Measurements from ENCODE around the gene PDP2. TPM values are rescaled to one million over a fixed set of nuclear protein-coding genes. Genes with fewer than 3 reads are reported as not detected.
"Not testable (repeated sequence)": the region's sequence is repeated elsewhere in the genome, so short reads cannot be mapped to it uniquely, and the experiment has no call there.

PDP2 gene
- total RNA-seq, 1 donor from 2014 or later = 2.4 TPM

GRCh38 chr16:66934138-66934838 lies 54.0 kb downstream of the PDP2 start, which contains the start of gene CIAO2B:
TSS of gene CIAO2B (minus strand) at chr16:66934402. CDS start at chr16:66934364, 38 bp downstream.
- no peak for DNase-seq (ENCODE audit: low read depth)
- TF ChIP-seq CTCF (conservative IDR thresholded peaks at IDR 0.05; ENCODE audit: low read depth, low read length) = no peak
- peak within 1 kb of the TSS; percentile 78 for H3K4me3 ChIP-seq (ENCODE audit: low read depth, low read length)

- peak overlapping the region; percentile 78 for H3K4me3 ChIP-seq (ENCODE audit: low read depth, low read length)
- not testable (repeated sequence) for DNase-seq (ENCODE audit: low read depth)
These were observed 54.6 kb downstream of the PDP2 start for GRCh38 chr16:66934839-66935313.

- no peak for TF ChIP-seq CTCF (conservative IDR thresholded peaks at IDR 0.05; ENCODE audit: low read depth, low read length)
- no peak for DNase-seq (ENCODE audit: low read depth)
- peak within 1 kb of the TSS; percentile 78 for H3K4me3 ChIP-seq (ENCODE audit: low read depth, low read length)
These were observed 55.1 kb downstream of the PDP2 start, which contains the start of gene CES2 for GRCh38 chr16:66935314-66936011. TSS of gene CES2 (plus strand) at chr16:66935516. CDS start at chr16:66935636, 120 bp downstream.

- peak overlapping the region; percentile 78 for H3K4me3 ChIP-seq (ENCODE audit: low read depth, low read length)
- no peak for TF ChIP-seq CTCF (conservative IDR thresholded peaks at IDR 0.05; ENCODE audit: low read depth, low read length)
- no peak for DNase-seq (ENCODE audit: low read depth)
These were observed 56.1 kb downstream of the PDP2 start for GRCh38 chr16:66936462-66936861.

GRCh38 chr16:66936889-66937554 lies 56.7 kb downstream of the PDP2 start:
- no peak for TF ChIP-seq CTCF (conservative IDR thresholded peaks at IDR 0.05; ENCODE audit: low read depth, low read length)
- no peak overlapping the region for H3K4me3 ChIP-seq (ENCODE audit: low read depth, low read length)
- no peak for DNase-seq (ENCODE audit: low read depth)

GRCh38 chr16:66937725-66938337 lies 57.5 kb downstream of the PDP2 start:
- H3K4me3 ChIP-seq (ENCODE audit: low read depth, low read length) = no peak overlapping the region
- no peak for TF ChIP-seq CTCF (conservative IDR thresholded peaks at IDR 0.05; ENCODE audit: low read depth, low read length)
- DNase-seq (ENCODE audit: low read depth) = no peak

- TF ChIP-seq CTCF (conservative IDR thresholded peaks at IDR 0.05; ENCODE audit: low read depth, low read length) = no peak
- H3K4me3 ChIP-seq (ENCODE audit: low read depth, low read length) = no peak overlapping the region
- DNase-seq (ENCODE audit: low read depth) = no peak
These were observed 59.1 kb downstream of the PDP2 start for GRCh38 chr16:66939366-66939765.
